Adrenal gland (tissue), 5 donors: ENCODE measurements around the gene TNP1.

Experiments
- CTCF ChIP-seq, 6 experiments: fragments of 450-650 bp in 4 of 6; fragments of 200-600 bp in 2 of 6; sonication (generic) in 1 of 6; IDR thresholded peaks; 1 replicate in 5 of 6; 2 replicates in 1 of 6; pipeline versions ENCODE4 v1.5.1 to v1.8.0; 2016 to 2021; ENCODE audit warnings: antibody characterized with exemption in 6 of 6, mild to moderate bottlenecking in 2 of 6, moderate library complexity in 1 of 6
- POLR2A ChIP-seq, 2 donors: fragments of 450-650 bp; IDR thresholded peaks; one replicate each; pipeline ENCODE4 v1.6.1; 2017; ENCODE audit warnings: antibody characterized with exemption in 2 of 2, mild to moderate bottlenecking in 2 of 2, moderate library complexity in 1 of 2
- donor health status: DM: no; HTN: no; CAD: no.

DNA sequence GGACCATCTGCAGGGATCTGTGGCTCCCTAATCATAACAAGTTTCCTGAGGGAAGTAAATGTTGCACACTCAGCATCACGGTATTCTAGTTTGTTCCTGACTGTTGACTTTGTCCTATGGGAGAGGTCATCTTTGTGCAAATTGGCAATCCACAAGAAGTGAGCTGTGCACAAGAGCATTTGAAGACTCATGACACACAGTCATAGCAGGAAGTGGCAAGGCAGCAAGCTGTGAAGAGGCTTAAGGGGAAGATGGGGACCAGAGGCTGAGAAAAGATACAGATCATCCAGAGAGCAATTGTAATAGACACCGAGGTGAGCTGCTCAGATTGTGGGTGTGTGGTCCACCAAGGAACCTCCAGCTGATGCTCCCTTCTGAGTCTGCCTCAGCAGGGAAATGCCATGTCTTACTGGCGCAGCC, 2.7 kb downstream of the TNP1 start:
- TF ChIP-seq CTCF (IDR thresholded peaks at IDR 0.05) (no peak), POLR2A (IDR thresholded peaks at IDR 0.05) (no peak)
